ENCODE data around the gene ZBTB47. TPM values are rescaled to one million over a fixed set of nuclear protein-coding genes. Genes with fewer than 3 reads are reported as not detected.

Gene ZBTB47
- total RNA-seq, 2 experiments from 2014 or later, result 0.43 to 0.45 TPM

DNA sequence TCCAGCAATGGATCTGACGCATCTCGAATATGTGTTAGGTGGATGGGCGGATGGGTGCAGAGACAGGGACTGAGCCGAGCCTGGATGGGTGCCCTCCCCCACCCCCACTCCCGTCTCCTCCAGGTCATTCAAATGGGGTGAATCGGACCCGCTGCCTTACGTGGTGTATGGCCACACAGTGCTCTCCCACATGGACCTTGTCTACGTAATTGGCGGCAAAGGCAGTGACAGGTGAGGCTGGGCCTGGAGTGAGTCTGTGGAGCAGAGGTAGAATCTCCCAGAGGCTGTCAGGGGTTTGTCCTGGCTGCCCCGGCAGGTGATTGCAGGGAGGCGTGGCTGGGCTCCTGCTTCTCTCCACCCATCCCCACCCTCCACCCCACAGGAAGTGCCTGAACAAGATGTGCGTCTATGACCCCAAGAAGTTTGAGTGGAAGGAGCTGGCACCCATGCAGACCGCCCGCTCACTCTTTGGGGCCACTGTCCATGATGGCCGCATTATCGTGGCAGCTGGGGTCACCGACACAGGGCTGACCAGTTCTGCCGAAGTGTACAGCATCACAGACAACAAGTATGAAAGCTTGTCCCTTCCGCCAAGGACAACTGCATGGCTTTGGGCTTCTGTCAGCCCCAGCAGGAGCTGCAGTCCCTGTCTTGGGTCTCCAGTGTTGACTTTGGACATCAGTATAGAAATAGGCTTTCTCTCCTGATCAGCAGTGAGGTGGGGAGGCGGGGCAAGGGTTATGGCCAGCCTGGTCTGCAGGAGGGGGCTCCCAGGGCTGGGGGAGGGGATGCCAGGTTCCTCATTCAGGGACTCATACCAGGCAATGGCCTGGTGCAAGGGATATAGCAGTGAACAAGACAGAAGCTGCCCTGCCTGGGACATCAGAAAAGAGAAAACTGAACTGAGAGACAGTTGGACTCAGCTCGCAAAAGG is 35.3 kb downstream of the ZBTB47 start:
- POLR2A ChIA-PET, result no interaction called here
- TF ChIP-seq, protein P1, sequence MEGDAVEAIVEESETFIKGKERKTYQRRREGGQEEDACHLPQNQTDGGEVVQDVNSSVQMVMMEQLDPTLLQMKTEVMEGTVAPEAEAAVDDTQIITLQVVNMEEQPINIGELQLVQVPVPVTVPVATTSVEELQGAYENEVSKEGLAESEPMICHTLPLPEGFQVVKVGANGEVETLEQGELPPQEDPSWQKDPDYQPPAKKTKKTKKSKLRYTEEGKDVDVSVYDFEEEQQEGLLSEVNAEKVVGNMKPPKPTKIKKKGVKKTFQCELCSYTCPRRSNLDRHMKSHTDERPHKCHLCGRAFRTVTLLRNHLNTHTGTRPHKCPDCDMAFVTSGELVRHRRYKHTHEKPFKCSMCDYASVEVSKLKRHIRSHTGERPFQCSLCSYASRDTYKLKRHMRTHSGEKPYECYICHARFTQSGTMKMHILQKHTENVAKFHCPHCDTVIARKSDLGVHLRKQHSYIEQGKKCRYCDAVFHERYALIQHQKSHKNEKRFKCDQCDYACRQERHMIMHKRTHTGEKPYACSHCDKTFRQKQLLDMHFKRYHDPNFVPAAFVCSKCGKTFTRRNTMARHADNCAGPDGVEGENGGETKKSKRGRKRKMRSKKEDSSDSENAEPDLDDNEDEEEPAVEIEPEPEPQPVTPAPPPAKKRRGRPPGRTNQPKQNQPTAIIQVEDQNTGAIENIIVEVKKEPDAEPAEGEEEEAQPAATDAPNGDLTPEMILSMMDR (IDR thresholded peaks at IDR 0.05), result no peak
- no peak overlapping the region for H3K4me3 Mint-ChIP-seq
- ATAC-seq, result no peak
- no peaks in the 10 kb centered on the region for H3K9me3 Mint-ChIP-seq
- no peak overlapping the region for H3K27ac Mint-ChIP-seq
- CTCF ChIA-PET, result no interaction called here
- no peak for DNase-seq
- H3K4me1 Mint-ChIP-seq (ENCODE audit: low read depth), result no peaks in the 10 kb centered on the region
- H3K36me3 Mint-ChIP-seq (ENCODE audit: low read depth), result no peaks in the 10 kb centered on the region
- intact Hi-C loops (cut with micrococcal nuclease), result no loop called here
- H3K27me3 Mint-ChIP-seq, result peaks cover 4% of the 10 kb centered on the region

DNA sequence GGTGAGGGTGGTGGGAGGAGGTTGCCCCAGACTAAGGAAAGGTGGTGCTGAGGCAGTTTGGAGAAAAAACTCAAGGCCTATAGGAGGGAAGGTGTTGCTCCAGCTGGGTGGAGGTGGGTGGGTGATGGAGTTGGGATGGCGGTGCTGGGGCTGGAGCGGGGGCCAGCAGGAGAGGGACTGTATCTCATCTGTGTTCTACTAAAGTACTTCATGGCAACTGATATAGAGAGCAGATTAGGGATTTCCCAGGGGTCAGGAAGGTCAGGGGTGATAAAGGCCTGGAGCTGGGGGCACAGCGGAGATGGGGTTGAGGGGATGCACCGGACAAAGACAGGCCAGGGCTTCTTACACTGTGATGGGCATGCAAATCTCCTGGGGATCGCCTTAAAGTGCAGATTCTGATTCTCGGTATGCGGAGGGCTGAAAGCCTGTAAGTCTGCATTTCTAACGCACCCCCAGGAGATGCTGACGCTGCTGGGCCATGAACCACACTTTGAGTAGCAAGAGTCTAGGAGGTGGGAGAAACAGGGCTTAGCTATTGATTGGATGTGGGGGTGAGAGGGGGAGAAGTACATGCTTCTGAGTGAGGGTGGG is 36.0 kb downstream of the ZBTB47 start:
- Mint-ChIP-seq H3K27me3 (peaks cover 3% of the 10 kb centered on the region), H3K4me1 (ENCODE audit: low read depth) (no peaks in the 10 kb centered on the region), H3K4me3 (no peak overlapping the region), H3K27ac (no peak overlapping the region), H3K9me3 (no peaks in the 10 kb centered on the region), H3K36me3 (ENCODE audit: low read depth) (no peaks in the 10 kb centered on the region)
- ChIA-PET POLR2A (no interaction called here), CTCF (no interaction called here)
- TF ChIP-seq, protein P1 (IDR thresholded peaks at IDR 0.05), result no peak
- ATAC-seq, result no peak
- DNase-seq, result peak; percentile 1
- intact Hi-C loops (cut with micrococcal nuclease), result no loop called here

DNA sequence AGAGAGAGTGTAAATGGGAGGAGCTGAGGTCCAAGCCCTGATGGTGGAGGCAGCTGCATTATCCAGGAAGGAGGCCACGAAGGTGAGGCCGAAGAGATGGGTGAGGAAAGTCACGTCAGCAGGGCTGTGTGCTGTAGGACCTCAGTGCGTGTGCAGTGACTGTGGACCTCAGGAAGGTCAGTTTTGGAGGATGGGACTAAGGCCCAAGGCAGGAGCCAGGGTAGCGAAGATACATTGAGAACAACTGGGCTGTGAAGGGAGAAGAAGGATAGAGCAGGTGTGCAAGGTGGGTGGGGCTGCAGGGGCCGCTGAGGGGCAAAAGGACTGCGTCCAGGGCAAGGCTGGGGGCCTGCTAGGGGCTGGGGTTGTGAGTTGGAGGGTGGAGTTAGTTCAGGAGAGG is 36.7 kb downstream of the ZBTB47 start:
- intact Hi-C loops (cut with micrococcal nuclease), result no loop called here
- Mint-ChIP-seq H3K36me3 (ENCODE audit: low read depth) (no peaks in the 10 kb centered on the region), H3K4me3 (no peak overlapping the region), H3K4me1 (ENCODE audit: low read depth) (no peaks in the 10 kb centered on the region), H3K27me3 (peaks cover 3% of the 10 kb centered on the region), H3K27ac (no peak overlapping the region), H3K9me3 (no peaks in the 10 kb centered on the region)
- ATAC-seq, result no peak
- TF ChIP-seq, protein P1 (IDR thresholded peaks at IDR 0.05), result no peak
- no peak for DNase-seq
- ChIA-PET POLR2A (no interaction called here), CTCF (no interaction called here)

DNA sequence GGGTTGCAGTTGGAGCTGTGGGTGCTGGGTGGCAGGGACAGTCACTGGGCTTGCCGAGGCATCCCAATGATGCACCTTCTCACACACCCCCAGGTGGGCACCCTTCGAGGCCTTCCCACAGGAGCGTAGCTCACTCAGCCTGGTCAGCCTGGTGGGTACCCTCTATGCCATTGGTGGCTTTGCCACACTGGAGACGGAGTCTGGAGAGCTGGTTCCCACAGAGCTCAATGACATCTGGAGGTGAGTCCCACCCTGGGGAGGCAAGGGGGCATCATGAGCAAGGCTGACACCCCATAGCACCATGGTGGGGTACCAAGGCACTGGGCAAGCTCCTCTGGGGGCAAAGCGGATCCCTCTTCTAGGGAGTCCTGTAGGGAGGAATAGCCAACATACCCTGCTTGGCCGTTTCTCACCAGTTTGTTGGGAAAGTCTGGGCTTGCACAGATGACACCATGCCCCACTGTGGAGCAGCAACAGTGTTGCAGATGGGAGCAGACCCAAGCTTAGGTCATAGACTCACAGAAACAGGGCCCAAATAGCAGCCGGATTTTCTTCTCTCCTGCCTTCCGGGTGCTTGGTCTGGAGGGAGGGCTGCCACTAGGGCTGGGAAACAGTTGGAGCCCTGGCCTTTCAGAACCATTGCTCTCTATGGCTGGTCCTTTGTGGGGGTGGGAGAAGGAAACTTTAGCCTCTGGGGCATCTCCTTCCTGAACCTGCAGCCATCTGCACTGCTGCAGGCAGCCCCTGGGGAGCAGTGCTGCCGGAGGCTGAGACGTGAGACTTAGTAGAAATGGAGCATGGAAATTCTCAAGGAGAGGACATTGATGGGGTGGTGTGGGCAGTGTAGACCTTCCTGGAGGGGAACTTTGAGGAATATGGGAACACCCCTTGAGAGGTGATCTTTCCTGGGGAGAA is 37.5 kb downstream of the ZBTB47 start:
- H3K27me3 Mint-ChIP-seq, result no peaks in the 10 kb centered on the region
- TF ChIP-seq, protein P1 (IDR thresholded peaks at IDR 0.05), result no peak
- CTCF ChIA-PET, result no interaction called here
- POLR2A ChIA-PET, result no interaction called here
- no peak overlapping the region for H3K4me3 Mint-ChIP-seq
- H3K9me3 Mint-ChIP-seq, result no peaks in the 10 kb centered on the region
- intact Hi-C loops (cut with micrococcal nuclease), result no loop called here
- no peak for DNase-seq
- no peaks in the 10 kb centered on the region for H3K4me1 Mint-ChIP-seq (ENCODE audit: low read depth)
- no peak overlapping the region for H3K27ac Mint-ChIP-seq
- ATAC-seq, result no peak
- H3K36me3 Mint-ChIP-seq (ENCODE audit: low read depth), result no peaks in the 10 kb centered on the region
